ENCODE results near the gene STX7.

DNA sequence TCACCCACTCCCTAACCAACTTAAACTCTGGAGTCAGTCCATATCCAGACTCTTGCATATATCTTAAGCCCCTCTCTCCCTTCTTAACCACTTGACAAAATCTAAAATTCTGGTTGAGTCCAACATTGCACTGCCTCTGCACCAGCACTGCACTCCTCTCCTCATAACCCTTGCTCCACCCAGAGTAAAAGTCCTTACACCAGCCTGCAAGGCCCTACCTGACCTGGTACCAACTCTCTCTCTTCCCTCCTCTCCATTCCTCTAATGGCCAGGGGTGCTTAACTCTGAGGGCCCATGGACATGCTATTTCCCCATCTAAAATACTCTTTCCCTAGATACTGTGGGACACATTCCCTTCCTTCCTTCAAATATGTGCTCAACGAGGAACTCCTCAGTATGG lies 21.0 kb downstream of the STX7 start:
- TF ChIP-seq, protein P1, sequence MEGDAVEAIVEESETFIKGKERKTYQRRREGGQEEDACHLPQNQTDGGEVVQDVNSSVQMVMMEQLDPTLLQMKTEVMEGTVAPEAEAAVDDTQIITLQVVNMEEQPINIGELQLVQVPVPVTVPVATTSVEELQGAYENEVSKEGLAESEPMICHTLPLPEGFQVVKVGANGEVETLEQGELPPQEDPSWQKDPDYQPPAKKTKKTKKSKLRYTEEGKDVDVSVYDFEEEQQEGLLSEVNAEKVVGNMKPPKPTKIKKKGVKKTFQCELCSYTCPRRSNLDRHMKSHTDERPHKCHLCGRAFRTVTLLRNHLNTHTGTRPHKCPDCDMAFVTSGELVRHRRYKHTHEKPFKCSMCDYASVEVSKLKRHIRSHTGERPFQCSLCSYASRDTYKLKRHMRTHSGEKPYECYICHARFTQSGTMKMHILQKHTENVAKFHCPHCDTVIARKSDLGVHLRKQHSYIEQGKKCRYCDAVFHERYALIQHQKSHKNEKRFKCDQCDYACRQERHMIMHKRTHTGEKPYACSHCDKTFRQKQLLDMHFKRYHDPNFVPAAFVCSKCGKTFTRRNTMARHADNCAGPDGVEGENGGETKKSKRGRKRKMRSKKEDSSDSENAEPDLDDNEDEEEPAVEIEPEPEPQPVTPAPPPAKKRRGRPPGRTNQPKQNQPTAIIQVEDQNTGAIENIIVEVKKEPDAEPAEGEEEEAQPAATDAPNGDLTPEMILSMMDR (IDR thresholded peaks at IDR 0.05) = no peak
- TF ChIP-seq POLR2A (IDR thresholded peaks at IDR 0.05) = no peak

All from esophagus squamous epithelium (tissue), 4 donors.